GM12892 (cell line): ENCODE data around the gene GYPB.
"Not testable (repeated sequence)": the region's sequence is repeated elsewhere in the genome, so short reads cannot be mapped to it uniquely, and the experiment has no call there.

Experiments
- DNase-seq: peaks from one replicate; pipeline ENCODE4 v3.0.0; 2011; ENCODE audit not compliant: insufficient read length
- FAIRE-seq: peaks from 2 replicates; lab custom pipeline; 2011; peaks lifted over from hg19 to GRCh38; lab: Jason Lieb, UNC
- POLR2A ChIP-seq: IDR thresholded peaks from 2 replicates; pipeline ENCODE4 v1.6.1; 2011; ENCODE audit warnings: low read depth, low read length, control low read depth
- POLR2AphosphoS5 ChIP-seq: IDR thresholded peaks from 2 replicates; pipeline ENCODE4 v1.6.1; 2011; ENCODE audit warnings: low read depth, low read length, control low read depth
- TAF1 ChIP-seq: IDR thresholded peaks from 2 replicates; pipeline ENCODE4 v1.6.1; 2011; ENCODE audit warnings: low read depth, mild to moderate bottlenecking, control low read depth, low read length, borderline replicate concordance

GYPB gene

DNA sequence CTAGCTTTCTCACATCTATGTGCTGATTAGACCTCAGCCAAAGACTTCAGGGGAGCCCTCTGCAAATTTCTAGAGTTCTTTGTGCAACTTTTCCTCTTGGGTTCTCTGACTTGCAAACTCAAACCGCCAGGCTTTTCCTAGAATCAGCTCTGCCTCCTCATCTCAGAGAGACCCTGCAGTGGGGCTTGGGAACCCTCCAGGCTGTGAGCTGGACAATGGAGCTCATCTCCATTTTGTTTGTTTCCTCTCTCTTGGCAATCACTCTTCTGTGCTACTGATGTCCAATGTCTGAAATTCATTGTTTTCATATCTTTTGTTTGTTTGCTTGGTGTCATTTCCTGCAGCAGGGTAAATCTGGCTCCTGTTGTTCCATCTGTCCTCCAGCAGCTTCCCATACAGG lies 33.0 kb downstream of the GYPB start:
- TF ChIP-seq TAF1, result no peak
- no peak for TF ChIP-seq POLR2A
- no peak for TF ChIP-seq POLR2AphosphoS5
- FAIRE-seq, result no peak
- no peak for DNase-seq

DNA sequence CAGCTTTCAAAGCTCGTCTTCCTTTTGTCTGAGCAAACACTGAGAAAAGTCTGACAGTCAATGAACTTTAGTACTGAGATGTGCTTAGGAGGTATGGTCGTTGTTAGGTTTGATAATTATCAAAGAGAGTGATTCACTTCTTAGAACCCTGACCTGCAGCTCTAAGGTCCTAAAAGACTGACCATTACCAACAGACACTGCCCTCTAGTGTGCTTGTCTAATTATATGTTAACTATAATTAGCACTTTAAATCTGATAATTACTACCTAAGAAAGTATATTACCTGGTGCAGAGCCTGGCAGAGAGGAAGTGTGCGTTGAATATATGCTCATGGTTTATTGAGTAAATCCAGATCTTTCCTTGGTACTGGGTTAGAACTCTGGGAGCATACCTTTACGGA lies 38.4 kb downstream of the GYPB start:
- peak; percentile 46 for FAIRE-seq
- not testable (repeated sequence) for DNase-seq

DNA sequence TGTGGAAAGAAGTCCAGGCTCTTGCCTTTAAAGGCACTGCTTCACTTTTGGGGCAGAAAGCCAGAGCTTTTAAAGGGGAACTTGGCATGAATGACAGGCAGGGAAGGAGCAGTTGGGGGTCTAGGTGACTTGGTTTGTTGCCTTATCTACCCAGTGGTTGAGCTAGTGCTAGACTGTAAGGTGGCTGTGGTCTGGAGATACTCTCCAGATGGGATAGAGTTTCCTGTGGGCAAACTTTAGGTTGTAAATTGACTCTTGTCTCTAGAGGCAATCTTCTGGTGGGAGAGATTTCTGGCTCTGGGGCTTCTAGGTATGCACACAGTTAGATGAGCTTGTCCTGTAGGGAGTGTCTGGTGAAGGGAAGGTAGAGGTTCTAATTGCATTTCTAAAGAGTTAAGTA lies 43.7 kb downstream of the GYPB start:
- DNase-seq, FAIRE-seq: not testable (repeated sequence)

DNA sequence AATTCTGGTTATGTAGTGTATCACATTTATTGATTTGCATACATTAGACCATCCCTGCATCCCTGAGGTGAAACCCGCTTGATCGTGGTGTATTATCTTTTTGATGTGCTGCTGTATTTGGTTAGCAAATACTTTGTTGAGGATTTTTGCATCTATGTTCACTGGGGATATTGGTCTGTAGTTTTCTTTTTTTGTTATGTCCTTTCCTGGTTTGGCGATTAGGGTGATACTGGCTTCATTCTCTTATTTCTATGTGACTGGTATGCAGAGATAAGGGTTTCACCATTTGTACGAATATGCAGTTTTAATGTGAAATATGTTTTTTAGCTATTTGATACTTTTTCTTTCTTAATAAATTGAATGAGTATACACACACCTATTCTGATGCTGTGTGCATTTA lies 45.2 kb downstream of the GYPB start:
- not testable (repeated sequence) for FAIRE-seq, DNase-seq

DNA sequence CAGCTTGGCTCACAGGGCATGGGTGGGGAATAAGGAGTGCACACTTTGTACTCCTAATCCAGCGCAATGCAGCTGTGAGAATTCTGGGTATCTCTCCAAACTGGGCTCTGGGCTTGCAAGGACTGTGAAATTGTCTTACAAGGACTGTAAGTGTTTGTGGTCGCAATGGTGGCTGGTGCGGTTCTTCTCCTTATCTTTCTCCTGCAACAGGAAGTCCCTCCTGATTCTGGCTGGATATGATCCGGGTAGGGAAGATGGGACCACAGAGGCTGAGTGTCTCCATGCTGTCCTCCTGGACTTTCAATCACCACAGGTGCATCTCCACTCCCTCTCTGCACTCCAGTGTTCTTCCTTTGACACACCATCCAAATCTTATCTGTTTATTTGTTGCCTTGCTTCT lies 58.1 kb downstream of the GYPB start:
- DNase-seq, result no peak
- FAIRE-seq, result no peak
- TF ChIP-seq POLR2A, result no peak
- TF ChIP-seq TAF1, result no peak
- no peak for TF ChIP-seq POLR2AphosphoS5

DNA sequence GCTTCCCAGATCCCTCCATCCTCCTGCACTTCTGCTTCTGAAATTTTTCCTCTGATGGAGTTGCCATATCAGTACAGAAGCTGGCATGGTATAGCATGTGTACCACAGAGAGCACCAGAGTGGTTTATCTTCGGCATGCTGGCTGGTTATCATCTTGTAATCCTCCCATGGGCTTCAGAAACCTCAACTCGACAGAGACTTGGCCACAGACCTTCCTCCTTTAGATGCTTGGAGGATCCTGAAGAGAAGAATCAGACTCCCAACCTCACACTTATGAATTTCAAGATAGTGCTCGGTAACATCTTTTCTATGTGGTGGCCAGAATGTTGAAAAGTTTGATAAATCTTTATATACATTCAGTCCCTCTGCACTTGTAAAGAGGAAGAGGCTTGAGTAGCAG lies 63.9 kb downstream of the GYPB start:
- not testable (repeated sequence) for DNase-seq, FAIRE-seq

DNA sequence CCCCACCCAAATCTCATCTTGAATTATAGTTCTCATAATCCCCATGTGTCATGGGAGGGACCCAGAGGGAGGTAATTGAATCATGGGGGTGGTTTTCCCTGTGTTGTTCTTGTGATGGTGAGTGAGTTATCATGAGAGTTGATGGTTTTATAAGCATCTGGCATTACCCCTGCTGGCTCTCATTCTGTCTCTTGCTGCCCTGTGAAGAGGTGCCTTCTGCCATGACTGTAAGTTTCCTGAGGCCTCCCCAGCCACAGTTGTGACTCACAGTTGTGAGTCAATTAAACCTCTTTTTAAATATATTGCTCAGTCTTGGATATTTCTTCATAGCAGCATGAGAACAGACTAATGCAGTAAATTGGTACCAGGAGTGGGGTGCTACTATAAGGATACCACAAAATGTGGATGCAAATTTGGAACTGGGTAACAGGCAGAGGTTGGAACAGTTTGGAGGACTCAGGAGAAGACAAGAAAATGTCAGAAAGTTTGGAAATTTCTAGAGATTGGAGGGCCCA lies 67.7 kb downstream of the GYPB start:
- not testable (repeated sequence) for DNase-seq, FAIRE-seq

DNA sequence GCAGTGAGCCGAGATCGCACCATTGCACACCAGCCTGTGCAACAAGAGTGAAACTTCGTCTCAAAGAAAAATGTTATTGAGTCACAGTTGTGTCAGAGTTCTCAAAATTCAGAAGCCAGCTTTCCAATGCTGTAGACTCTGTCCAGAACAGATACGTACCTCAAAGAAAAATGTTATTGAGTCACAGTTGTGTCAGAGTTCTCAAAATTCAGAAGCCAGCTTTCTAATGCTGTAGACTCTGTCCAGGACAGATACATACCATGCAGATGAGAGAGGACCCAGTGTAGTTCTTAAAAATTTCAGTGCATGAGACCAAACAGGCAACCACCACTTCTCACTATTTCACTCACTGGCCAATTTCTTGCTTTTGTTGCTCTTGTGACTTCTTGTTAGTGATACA lies 68.2 kb downstream of the GYPB start:
- DNase-seq, FAIRE-seq: not testable (repeated sequence)

DNA sequence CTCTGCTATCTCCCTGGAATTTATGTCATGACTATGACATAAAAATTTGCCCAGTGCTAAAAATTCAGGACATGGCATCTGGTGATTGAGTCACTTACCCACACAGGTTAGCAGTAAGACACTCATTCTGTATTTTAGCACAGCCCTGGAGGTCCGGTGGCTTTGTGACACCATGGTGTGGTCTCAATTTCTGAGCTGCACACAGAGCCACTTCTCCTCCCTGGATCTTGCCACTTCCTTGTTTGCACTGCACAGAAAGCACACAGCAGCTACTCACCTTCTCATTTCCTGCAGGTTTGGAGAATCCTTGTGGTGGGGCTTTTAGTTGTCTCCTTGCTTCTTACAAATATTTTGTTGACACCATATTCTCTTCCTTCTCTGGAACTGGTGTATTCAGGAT lies 69.0 kb downstream of the GYPB start:
- not testable (repeated sequence) for FAIRE-seq, DNase-seq

DNA sequence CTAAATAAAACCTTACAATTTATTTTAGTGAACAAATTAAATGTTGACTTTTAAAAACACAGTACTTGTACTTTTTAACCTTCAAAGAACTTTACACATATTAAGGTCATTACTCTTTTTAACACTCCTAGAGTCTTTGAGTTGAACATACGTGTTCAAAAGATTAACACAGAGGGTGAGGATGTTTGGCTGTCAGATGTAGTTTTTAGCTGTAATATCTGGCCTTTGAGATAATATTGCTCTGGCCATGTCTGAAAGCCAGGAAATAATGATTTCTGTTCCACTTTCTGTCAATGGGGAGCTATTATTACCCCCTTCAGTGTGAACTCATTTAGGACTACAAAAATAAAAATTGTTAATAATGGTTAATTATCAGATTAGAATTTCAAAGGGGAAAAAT lies 71.7 kb downstream of the GYPB start:
- not testable (repeated sequence) for DNase-seq, FAIRE-seq
